HG03460 (cell line): Measurements from ENCODE around the gene DCAF5.

ENCODE experiments used
- ATAC-seq: cut with Tn5 transposase; IDR thresholded peaks from one replicate; pipeline ENCODE4 v1.9.1; 2021; ENCODE audit not compliant: unreplicated experiment

DCAF5 gene

DNA sequence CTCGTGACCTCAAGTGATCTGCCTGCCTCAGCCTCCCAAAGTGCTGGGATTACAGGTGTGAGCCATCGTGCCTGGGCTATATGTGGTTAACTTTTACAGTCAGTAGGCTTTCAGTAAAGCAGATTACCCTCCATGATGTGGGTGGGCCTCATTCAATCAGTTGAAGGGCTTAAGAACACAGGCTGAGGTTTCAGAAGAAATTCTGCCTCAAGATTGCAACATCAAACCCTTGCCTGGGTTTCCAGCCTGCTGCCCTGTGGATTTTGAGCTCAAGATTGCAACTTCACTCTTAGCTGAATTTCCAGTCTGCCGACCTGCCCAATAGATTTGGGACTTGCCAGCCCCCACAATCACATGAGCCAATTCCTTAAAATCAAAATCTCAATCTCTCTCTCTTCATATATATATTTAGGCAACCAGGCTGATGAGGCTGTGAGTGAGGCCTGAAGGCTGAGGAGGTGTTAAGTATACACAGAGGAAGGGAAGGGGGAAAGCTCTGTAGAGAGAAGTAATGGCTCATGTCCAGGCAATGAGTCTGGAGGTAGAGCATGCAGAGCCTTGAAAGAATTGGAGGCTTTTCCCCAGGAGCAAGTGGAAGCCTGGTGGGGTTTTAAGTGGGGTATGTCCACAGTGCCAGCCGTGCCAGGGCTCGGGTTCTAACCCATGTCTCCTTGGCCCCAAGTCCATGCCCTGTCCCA, 140.5 kb downstream of the DCAF5 start:
- no peak for ATAC-seq

DNA sequence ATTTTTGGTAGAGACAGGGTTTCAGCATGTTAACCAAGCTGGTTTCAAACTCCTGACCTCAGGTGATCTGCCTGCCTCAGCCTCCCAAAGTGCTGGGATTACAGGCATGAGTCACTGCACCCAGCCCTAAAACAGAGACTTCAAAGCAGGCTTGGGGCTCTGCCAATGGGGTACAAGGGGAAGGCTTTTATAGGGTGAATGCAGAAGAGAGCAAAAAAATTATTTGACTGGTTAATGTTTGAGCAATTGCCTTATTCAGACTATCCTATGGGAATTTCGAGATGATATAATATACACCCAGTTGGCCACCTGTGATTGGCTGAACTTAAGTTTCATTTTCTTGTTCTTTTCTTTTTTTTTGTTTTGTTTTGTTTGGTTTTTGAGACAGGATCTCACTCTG, 142.3 kb downstream of the DCAF5 start:
- no peak for ATAC-seq

GRCh38 chr14:69008421-69008884, 144.5 kb downstream of the DCAF5 start:
- no peak for ATAC-seq

DNA sequence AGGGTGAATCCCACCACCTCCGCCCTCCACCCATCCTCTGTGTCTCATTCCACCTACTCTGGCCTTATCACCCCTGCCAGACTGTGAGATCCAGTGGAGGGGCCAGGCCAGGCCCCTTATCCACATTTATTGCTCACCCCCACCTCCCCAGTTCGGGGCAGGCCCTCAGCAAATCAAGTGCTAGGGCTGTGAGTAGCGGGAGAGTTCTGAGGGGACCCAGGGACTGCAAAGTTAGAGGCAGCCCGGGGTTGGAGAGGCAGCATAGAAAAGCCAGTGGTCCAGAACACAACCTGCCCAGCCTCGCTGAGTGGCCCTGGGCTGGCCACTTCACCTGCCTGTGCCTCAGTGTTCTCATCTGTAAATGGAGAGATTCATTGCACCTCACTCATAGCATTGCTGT, 146.6 kb downstream of the DCAF5 start:
- ATAC-seq = no peak

DNA sequence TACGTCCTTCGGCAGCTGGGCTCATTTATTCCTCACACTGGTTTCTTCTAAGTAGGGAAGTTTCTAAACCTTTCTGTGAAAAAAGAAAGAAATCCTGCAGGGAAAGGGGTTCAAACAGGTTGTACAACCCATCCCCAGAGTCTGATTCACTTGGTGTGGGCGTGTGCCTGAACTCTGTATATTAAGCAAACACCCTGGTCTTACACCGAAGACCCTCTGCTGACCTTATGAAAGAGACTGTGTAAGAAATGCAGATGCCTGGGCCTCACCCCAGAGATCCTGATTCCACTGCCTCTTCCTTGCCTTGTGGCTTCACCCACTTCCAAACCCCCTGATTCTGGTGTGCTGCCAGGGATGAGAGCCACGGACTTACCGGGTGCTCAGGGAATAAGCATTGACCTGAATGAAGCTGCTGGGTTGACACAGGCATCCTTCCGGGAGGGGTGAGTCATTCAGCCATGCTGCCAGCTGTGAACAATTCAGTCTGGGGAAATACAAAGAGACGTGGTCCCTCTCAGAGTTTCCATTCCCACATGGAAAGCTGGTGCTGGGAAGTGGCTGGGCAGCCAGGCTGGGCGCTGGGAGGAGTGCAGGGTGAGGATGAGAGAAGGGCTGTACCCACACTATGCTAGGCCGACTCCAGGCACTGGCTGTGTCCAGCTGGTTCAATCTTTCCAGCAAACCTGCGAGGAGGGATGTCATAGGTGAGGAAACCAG, 147.3 kb downstream of the DCAF5 start:
- ATAC-seq = no peak

GRCh38 chr14:69004731-69005431, 148.0 kb downstream of the DCAF5 start:
- ATAC-seq = no peak

- no peak for ATAC-seq
Measured at GRCh38 chr14:69003626-69004025, 149.3 kb downstream of the DCAF5 start.

DNA sequence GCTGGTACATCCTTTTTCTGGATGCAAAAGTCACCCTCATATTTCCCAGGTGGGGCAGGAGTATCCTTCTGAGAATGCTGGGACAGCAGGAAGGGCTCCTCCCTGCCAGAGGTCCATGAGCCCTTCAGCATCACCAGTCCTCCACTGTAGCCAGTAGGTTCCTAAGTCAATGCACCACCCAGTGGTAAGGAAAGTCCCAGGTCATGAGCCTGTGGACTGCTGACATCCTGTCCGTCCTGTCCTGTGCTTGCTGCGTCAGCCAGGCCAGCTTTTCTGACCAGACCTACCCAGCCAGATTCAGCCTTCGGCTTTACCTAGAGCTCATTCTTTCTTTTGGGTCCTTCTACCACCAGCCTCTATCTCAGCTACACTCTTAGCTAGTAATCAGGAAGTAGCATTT, 150.8 kb downstream of the DCAF5 start:
- no peak for ATAC-seq

DNA sequence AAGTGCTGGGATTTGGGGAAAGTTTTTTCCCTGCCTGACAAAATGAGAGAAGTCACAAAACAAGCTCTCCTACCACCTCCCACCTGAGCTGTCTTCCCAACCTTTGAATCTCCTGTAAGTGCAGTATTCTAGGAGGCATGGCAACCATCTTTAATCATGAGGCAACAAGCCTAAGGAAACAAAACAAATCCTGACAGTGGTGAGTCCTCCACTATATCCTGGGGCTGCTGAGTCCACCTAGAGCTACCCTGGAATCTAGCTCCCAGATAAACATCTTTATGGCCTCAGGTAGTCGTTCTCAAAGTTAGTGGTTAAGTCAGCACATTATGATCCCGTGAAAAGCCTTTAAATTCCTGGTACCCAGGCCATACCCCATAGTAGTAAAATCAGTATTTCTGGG, 151.5 kb downstream of the DCAF5 start:
- ATAC-seq = no peak
